Neural cell (in vitro differentiated cells): Measurements from ENCODE around the gene RHOT2. TPM values are rescaled to one million over a fixed set of nuclear protein-coding genes. Genes with fewer than 3 reads are reported as not detected.

Experiments
- H2AFZ ChIP-seq: fragments of 200-600, 300-800 bp; sonication (generic), shearing (Covaris generic); 2 replicates; pipeline ENCODE4 v1.6.0; 2014; ENCODE audit warnings: low read depth, mild to moderate bottlenecking, antibody characterized with exemption, low read length, moderate library complexity
- H3F3A ChIP-seq: fragments of 200-600 bp; shearing (Covaris generic); 2 replicates; pipeline ENCODE4 v1.6.1; 2016; ENCODE audit warnings: mild to moderate bottlenecking, moderate library complexity, mixed read lengths, antibody characterized with exemption, low read length; ENCODE audit not compliant: insufficient read depth, poor library complexity, severe bottlenecking
- H3K27ac ChIP-seq: fragments of 200-600, 300-800 bp; sonication (generic), shearing (Covaris generic); 2 replicates; pipeline ENCODE4 v1.5.1; 2014; ENCODE audit warnings: mild to moderate bottlenecking, low read length, moderate library complexity
- H3K27me3 ChIP-seq: fragments of 300-800, 200-600 bp; sonication (generic), shearing (Covaris generic); 2 replicates; pipeline ENCODE4 v1.6.0; 2014; ENCODE audit warnings: mild to moderate bottlenecking, low read depth, low read length, moderate library complexity; ENCODE audit not compliant: insufficient read depth
- H3K36me3 ChIP-seq: fragments of 300-800, 200-600 bp; sonication (generic), shearing (Covaris generic); 2 replicates; pipeline ENCODE4 v1.5.1; 2014; ENCODE audit warnings: mild to moderate bottlenecking, antibody characterized with exemption, low read length, moderate library complexity; ENCODE audit not compliant: insufficient read depth
- H3K4me2 ChIP-seq: fragments of 300-800, 200-600 bp; sonication (generic), shearing (Covaris generic); 2 replicates; pipeline ENCODE4 v1.6.0; 2014; ENCODE audit warnings: mild to moderate bottlenecking, low read length
- H3K4me3 ChIP-seq: fragments of 300-800, 200-600 bp; sonication (generic), shearing (Covaris generic); 2 replicates; pipeline ENCODE4 v1.5.1; 2014; ENCODE audit warnings: mild to moderate bottlenecking, low read length, moderate library complexity
- H3K79me2 ChIP-seq: fragments of 200-600 bp; shearing (Covaris generic); replicated peaks from 2 replicates; pipeline ENCODE4 v1.6.0; 2014; ENCODE audit warnings: mild to moderate bottlenecking, low read length, moderate library complexity; ENCODE audit not compliant: insufficient read depth
- H3K9ac ChIP-seq: fragments of 300-800, 200-600 bp; sonication (generic), shearing (Covaris generic); 2 replicates; pipeline ENCODE4 v1.6.1; 2016; ENCODE audit warnings: mild to moderate bottlenecking, low read length, mixed read lengths
- H3K9me2 ChIP-seq: fragments of 200-600 bp; shearing (Covaris generic); 2 replicates; pipeline ENCODE4 v1.6.1; 2016; ENCODE audit warnings: mild to moderate bottlenecking, low read length, mixed read lengths; ENCODE audit not compliant: insufficient read depth
- H3K9me3 ChIP-seq: fragments of 200-600, 300-800 bp; sonication (generic), shearing (Covaris generic); 2 replicates; pipeline ENCODE4 v1.6.1; 2016; ENCODE audit warnings: mild to moderate bottlenecking, mixed run types, low read length, moderate library complexity, mixed read lengths
- H4K20me1 ChIP-seq: fragments of 200-600 bp; shearing (Covaris generic); 2 replicates; pipeline ENCODE4 v1.6.1; 2016; ENCODE audit warnings: mild to moderate bottlenecking, mixed run types; ENCODE audit not compliant: insufficient read depth
- EP300 ChIP-seq: fragments of 450-650 bp; conservative IDR thresholded peaks from 2 replicates; pipeline ENCODE4 v1.6.1; 2014; ENCODE audit warnings: antibody characterized with exemption, mild to moderate bottlenecking, moderate library complexity; ENCODE audit not compliant: poor library complexity, severe bottlenecking
- EZH2 ChIP-seq: fragments of 200-600, 300-800 bp; shearing (Covaris generic), sonication (generic); IDR thresholded peaks from 2 replicates; pipeline ENCODE4 v1.6.1; 2014; ENCODE audit warnings: antibody characterized with exemption, low read length, borderline replicate concordance, mild to moderate bottlenecking; ENCODE audit not compliant: insufficient read depth, poor library complexity, severe bottlenecking
- MXI1 ChIP-seq: fragments of 450-650 bp; conservative IDR thresholded peaks from 2 replicates; pipeline ENCODE4 v1.6.1; 2014; ENCODE audit warnings: antibody characterized with exemption, mild to moderate bottlenecking; ENCODE audit not compliant: poor library complexity, severe bottlenecking
- POLR2AphosphoS5 ChIP-seq: IDR thresholded peaks from 2 replicates; pipeline ENCODE4 v1.6.1; 2012
- RAD21 ChIP-seq: fragments of 450-650 bp; conservative IDR thresholded peaks from 2 replicates; pipeline ENCODE4 v1.6.1; 2014; ENCODE audit warnings: antibody characterized with exemption, mild to moderate bottlenecking, moderate library complexity
- REST ChIP-seq: IDR thresholded peaks from 2 replicates; pipeline ENCODE4 v1.6.1; 2012; ENCODE audit warnings: borderline replicate concordance
- SMC3 ChIP-seq: fragments of 450-650 bp; conservative IDR thresholded peaks from 2 replicates; pipeline ENCODE4 v1.6.1; 2014; ENCODE audit warnings: antibody characterized with exemption, mild to moderate bottlenecking, moderate library complexity; ENCODE audit not compliant: poor library complexity
- TAF1 ChIP-seq: IDR thresholded peaks from 2 replicates; pipeline ENCODE4 v1.6.1; 2012; ENCODE audit warnings: low read depth
- polyA plus RNA-seq: library from polyadenylated mRNA; depleted of rRNA; stranded (reverse); fragments of >200 nt; gene quantifications from 2 replicates; pipeline ENCODE4 v1.2.3, GENCODE V29; 2014
- TF ChIP-seq, protein P1 (sequence below): fragments of 450-650 bp; IDR thresholded peaks from 2 replicates; pipeline ENCODE4 v1.5.1; 2014; ENCODE audit warnings: antibody characterized with exemption, mild to moderate bottlenecking, moderate library complexity; ENCODE audit not compliant: poor library complexity, severe bottlenecking

Gene RHOT2
- polyA plus RNA-seq, 1 donor from 2014 or later = 132 TPM

DNA sequence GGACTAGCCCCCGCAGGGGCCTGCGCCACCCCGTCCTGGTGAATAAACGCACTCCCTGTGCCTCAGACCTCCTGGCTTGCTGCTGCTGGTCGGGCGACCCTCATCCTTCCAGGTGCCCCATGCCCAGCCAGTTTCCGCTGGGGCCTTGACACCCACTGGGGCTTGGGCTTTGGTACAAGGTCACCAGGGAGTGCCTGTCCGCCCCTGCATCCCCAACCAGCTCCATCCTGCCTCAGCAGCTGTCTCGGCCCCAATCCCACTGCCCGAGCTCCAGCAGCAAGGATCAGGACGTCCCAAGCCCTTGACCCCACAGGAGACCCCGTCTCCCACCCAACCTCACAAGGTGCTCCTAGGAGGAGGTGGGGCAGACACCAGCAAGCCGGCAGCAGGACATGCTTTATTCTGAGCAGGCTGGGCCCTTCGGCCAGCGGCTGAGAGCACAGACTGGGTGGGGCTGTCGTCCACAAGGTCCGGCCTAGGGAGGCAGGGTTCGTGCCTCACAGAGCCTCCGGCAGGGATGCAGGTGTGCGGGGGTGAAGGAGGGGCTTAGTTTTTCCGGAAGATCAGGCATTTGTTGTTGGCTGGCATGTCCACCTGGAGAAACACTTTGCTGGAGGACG lies 33.8 kb upstream of the RHOT2 start:
- H3K9me2 ChIP-seq = no peaks in the 10 kb centered on the region
- H3K9ac ChIP-seq = no peak overlapping the region
- no peaks in the 10 kb centered on the region for H4K20me1 ChIP-seq
- H3K27ac ChIP-seq = no peak overlapping the region
- H3K9me3 ChIP-seq = no peaks in the 10 kb centered on the region
- H2AFZ ChIP-seq = no peak overlapping the region
- no peaks in the 10 kb centered on the region for H3K36me3 ChIP-seq
- TF ChIP-seq, protein P1, sequence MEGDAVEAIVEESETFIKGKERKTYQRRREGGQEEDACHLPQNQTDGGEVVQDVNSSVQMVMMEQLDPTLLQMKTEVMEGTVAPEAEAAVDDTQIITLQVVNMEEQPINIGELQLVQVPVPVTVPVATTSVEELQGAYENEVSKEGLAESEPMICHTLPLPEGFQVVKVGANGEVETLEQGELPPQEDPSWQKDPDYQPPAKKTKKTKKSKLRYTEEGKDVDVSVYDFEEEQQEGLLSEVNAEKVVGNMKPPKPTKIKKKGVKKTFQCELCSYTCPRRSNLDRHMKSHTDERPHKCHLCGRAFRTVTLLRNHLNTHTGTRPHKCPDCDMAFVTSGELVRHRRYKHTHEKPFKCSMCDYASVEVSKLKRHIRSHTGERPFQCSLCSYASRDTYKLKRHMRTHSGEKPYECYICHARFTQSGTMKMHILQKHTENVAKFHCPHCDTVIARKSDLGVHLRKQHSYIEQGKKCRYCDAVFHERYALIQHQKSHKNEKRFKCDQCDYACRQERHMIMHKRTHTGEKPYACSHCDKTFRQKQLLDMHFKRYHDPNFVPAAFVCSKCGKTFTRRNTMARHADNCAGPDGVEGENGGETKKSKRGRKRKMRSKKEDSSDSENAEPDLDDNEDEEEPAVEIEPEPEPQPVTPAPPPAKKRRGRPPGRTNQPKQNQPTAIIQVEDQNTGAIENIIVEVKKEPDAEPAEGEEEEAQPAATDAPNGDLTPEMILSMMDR = no peak
- TF ChIP-seq RAD21 = no peak
- no peak for TF ChIP-seq EP300
- TF ChIP-seq REST = no peak
- no peak for TF ChIP-seq SMC3
- no peak for TF ChIP-seq EZH2
- TF ChIP-seq POLR2AphosphoS5 = no peak
- TF ChIP-seq MXI1 = no peak
- TF ChIP-seq TAF1 = no peak
- no peak overlapping the region for H3K4me3 ChIP-seq
- no peaks in the 10 kb centered on the region for H3K27me3 ChIP-seq
- no peak overlapping the region for H3K4me2 ChIP-seq
- H3K79me2 ChIP-seq = no peaks in the 10 kb centered on the region
- no peaks in the 10 kb centered on the region for H3F3A ChIP-seq

GRCh38 chr16:634996-635395 lies 32.9 kb upstream of the RHOT2 start:
- no peak overlapping the region for H3K4me2 ChIP-seq
- H3K27ac ChIP-seq = no peak overlapping the region
- H3K27me3 ChIP-seq = no peaks in the 10 kb centered on the region
- TF ChIP-seq MXI1 (no peak), TAF1 (no peak), EZH2 (no peak), RAD21 (no peak), EP300 (no peak), SMC3 (no peak), POLR2AphosphoS5 (no peak), REST (no peak)
- TF ChIP-seq, protein P1 = no peak
- peak overlapping the region; percentile 94 for H3K4me3 ChIP-seq
- no peaks in the 10 kb centered on the region for H3K9me3 ChIP-seq
- no peak overlapping the region for H2AFZ ChIP-seq
- H3F3A ChIP-seq = no peaks in the 10 kb centered on the region
- no peaks in the 10 kb centered on the region for H3K36me3 ChIP-seq
- H3K9ac ChIP-seq = no peak overlapping the region
- H3K9me2 ChIP-seq = no peaks in the 10 kb centered on the region
- no peaks in the 10 kb centered on the region for H3K79me2 ChIP-seq
- no peaks in the 10 kb centered on the region for H4K20me1 ChIP-seq
